ENCODE data around the gene PTPRN2. TPM values are rescaled to one million over a fixed set of nuclear protein-coding genes. Genes with fewer than 3 reads are reported as not detected.

The PTPRN2 gene
- total and polyA plus RNA-seq, 2 of the 13 experiments (the other 11 are each of a cell fraction or from before 2014, with no cell fraction given): 2.5 to 24.2 TPM

GRCh38 chr7:157645539-157645938 lies 942.1 kb downstream of the PTPRN2 start (continued):
- TF ChIP-seq, protein P1, sequence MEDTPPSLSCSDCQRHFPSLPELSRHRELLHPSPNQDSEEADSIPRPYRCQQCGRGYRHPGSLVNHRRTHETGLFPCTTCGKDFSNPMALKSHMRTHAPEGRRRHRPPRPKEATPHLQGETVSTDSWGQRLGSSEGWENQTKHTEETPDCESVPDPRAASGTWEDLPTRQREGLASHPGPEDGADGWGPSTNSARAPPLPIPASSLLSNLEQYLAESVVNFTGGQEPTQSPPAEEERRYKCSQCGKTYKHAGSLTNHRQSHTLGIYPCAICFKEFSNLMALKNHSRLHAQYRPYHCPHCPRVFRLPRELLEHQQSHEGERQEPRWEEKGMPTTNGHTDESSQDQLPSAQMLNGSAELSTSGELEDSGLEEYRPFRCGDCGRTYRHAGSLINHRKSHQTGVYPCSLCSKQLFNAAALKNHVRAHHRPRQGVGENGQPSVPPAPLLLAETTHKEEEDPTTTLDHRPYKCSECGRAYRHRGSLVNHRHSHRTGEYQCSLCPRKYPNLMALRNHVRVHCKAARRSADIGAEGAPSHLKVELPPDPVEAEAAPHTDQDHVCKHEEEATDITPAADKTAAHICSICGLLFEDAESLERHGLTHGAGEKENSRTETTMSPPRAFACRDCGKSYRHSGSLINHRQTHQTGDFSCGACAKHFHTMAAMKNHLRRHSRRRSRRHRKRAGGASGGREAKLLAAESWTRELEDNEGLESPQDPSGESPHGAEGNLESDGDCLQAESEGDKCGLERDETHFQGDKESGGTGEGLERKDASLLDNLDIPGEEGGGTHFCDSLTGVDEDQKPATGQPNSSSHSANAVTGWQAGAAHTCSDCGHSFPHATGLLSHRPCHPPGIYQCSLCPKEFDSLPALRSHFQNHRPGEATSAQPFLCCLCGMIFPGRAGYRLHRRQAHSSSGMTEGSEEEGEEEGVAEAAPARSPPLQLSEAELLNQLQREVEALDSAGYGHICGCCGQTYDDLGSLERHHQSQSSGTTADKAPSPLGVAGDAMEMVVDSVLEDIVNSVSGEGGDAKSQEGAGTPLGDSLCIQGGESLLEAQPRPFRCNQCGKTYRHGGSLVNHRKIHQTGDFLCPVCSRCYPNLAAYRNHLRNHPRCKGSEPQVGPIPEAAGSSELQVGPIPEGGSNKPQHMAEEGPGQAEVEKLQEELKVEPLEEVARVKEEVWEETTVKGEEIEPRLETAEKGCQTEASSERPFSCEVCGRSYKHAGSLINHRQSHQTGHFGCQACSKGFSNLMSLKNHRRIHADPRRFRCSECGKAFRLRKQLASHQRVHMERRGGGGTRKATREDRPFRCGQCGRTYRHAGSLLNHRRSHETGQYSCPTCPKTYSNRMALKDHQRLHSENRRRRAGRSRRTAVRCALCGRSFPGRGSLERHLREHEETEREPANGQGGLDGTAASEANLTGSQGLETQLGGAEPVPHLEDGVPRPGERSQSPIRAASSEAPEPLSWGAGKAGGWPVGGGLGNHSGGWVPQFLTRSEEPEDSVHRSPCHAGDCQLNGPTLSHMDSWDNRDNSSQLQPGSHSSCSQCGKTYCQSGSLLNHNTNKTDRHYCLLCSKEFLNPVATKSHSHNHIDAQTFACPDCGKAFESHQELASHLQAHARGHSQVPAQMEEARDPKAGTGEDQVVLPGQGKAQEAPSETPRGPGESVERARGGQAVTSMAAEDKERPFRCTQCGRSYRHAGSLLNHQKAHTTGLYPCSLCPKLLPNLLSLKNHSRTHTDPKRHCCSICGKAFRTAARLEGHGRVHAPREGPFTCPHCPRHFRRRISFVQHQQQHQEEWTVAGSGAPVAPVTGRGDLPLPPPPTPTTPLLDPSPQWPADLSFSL (CRISPR knock-in tag; IDR thresholded peaks at IDR 0.05): no peak
- no peak for TF ChIP-seq KAT7 (CRISPR knock-in tag; IDR thresholded peaks at IDR 0.05; ENCODE audit: borderline replicate concordance)
- no peak for TF ChIP-seq KLF11 (CRISPR knock-in tag; IDR thresholded peaks at IDR 0.05)
- TF ChIP-seq MAF1 (CRISPR knock-in tag; IDR thresholded peaks at IDR 0.05; ENCODE audit: borderline replicate concordance): no peak
- TF ChIP-seq MIER3 (CRISPR knock-in tag; IDR thresholded peaks at IDR 0.05; ENCODE audit: borderline replicate concordance): no peak
- no peak for TF ChIP-seq ZNF777 (CRISPR knock-in tag; IDR thresholded peaks at IDR 0.05)
- no peak for TF ChIP-seq ZNF761 (CRISPR knock-in tag; conservative IDR thresholded peaks at IDR 0.05)
- no peak for TF ChIP-seq MED1 (CRISPR knock-in tag; IDR thresholded peaks at IDR 0.05)
- TF ChIP-seq ZNF709 (CRISPR knock-in tag; IDR thresholded peaks at IDR 0.05): no peak
- TF ChIP-seq ZNF136 (CRISPR knock-in tag; IDR thresholded peaks at IDR 0.05; ENCODE audit: low read depth): no peak
- TF ChIP-seq MIXL1 (CRISPR knock-in tag; IDR thresholded peaks at IDR 0.05): no peak
- TF ChIP-seq, protein P2, sequence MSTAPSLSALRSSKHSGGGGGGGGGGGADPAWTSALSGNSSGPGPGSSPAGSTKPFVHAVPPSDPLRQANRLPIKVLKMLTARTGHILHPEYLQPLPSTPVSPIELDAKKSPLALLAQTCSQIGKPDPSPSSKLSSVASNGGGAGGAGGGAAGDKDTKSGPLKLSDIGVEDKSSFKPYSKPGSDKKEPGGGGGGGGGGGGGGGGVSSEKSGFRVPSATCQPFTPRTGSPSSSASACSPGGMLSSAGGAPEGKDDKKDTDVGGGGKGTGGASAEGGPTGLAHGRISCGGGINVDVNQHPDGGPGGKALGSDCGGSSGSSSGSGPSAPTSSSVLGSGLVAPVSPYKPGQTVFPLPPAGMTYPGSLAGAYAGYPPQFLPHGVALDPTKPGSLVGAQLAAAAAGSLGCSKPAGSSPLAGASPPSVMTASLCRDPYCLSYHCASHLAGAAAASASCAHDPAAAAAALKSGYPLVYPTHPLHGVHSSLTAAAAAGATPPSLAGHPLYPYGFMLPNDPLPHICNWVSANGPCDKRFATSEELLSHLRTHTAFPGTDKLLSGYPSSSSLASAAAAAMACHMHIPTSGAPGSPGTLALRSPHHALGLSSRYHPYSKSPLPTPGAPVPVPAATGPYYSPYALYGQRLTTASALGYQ (CRISPR knock-in tag; IDR thresholded peaks at IDR 0.05): no peak
- no peak for TF ChIP-seq ARHGAP35 (CRISPR knock-in tag; IDR thresholded peaks at IDR 0.05; ENCODE audit: borderline replicate concordance)
